IMR-90 (cell line): Measurements from ENCODE around the gene TENT4B.

Experiments used
- BHLHE40 ChIP-seq: fragments of 150-350 bp; IDR thresholded peaks from 2 replicates; pipeline ENCODE4 v1.6.1; 2016; ENCODE audit warnings: mild to moderate bottlenecking, low read depth, low read length
- CEBPB ChIP-seq: IDR thresholded peaks from 2 replicates; pipeline ENCODE4 v1.6.1; 2012; ENCODE audit warnings: low read depth, low read length, improper control_type of control experiment
- FOS ChIP-seq: fragments of 150-350 bp; IDR thresholded peaks from 2 replicates; pipeline ENCODE4 v1.6.1; 2016; ENCODE audit warnings: low read depth, low read length
- MAZ ChIP-seq: IDR thresholded peaks from 2 replicates; pipeline ENCODE4 v1.6.1; 2012; ENCODE audit warnings: low read depth, mild to moderate bottlenecking, low read length, improper control_type of control experiment, moderate library complexity, borderline replicate concordance
- MXI1 ChIP-seq: IDR thresholded peaks from 2 replicates; pipeline ENCODE4 v1.6.1; 2012; ENCODE audit warnings: low read depth, mild to moderate bottlenecking, low read length, moderate library complexity, borderline replicate concordance
- POLR2A ChIP-seq: IDR thresholded peaks from 2 replicates; pipeline ENCODE4 v1.6.1; 2012; ENCODE audit warnings: mild to moderate bottlenecking, low read depth, low read length
- RAD21 ChIP-seq: IDR thresholded peaks from 2 replicates; pipeline ENCODE4 v1.6.1; 2012; ENCODE audit warnings: low read length, improper control_type of control experiment
- RFX5 ChIP-seq: IDR thresholded peaks from 2 replicates; pipeline ENCODE4 v1.8.0; 2012; ENCODE audit warnings: low read depth, mild to moderate bottlenecking, low read length, moderate library complexity
- SMC3 ChIP-seq: fragments of 150-350 bp; IDR thresholded peaks from 2 replicates; pipeline ENCODE4 v1.6.1; 2016; ENCODE audit warnings: low read depth, mild to moderate bottlenecking, antibody characterized with exemption, low read length, moderate library complexity
- TF ChIP-seq, protein P1 (sequence below): conservative IDR thresholded peaks from 2 replicates; pipeline ENCODE4 v1.5.1; 2012; ENCODE audit warnings: mild to moderate bottlenecking, low read depth, low read length, improper control_type of control experiment

- TF ChIP-seq POLR2A, result no peak
- TF ChIP-seq, protein P1, sequence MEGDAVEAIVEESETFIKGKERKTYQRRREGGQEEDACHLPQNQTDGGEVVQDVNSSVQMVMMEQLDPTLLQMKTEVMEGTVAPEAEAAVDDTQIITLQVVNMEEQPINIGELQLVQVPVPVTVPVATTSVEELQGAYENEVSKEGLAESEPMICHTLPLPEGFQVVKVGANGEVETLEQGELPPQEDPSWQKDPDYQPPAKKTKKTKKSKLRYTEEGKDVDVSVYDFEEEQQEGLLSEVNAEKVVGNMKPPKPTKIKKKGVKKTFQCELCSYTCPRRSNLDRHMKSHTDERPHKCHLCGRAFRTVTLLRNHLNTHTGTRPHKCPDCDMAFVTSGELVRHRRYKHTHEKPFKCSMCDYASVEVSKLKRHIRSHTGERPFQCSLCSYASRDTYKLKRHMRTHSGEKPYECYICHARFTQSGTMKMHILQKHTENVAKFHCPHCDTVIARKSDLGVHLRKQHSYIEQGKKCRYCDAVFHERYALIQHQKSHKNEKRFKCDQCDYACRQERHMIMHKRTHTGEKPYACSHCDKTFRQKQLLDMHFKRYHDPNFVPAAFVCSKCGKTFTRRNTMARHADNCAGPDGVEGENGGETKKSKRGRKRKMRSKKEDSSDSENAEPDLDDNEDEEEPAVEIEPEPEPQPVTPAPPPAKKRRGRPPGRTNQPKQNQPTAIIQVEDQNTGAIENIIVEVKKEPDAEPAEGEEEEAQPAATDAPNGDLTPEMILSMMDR, result no peak
- no peak for TF ChIP-seq SMC3
- TF ChIP-seq FOS, result no peak
- no peak for TF ChIP-seq RAD21
- TF ChIP-seq MXI1, result no peak
- TF ChIP-seq RFX5, result no peak
- no peak for TF ChIP-seq MAZ
- TF ChIP-seq BHLHE40, result no peak
- no peak for TF ChIP-seq CEBPB
These were observed 95.0 kb downstream of the TENT4B start for GRCh38 chr16:50247906-50248608.
